Neural crest cell (in vitro differentiated cells): Measurements from ENCODE around the gene PRKAG2. TPM values are rescaled to one million over a fixed set of nuclear protein-coding genes. Genes with fewer than 3 reads are reported as not detected.

Source experiments
- DNase-seq: peaks from one replicate; pipeline ENCODE4 v3.0.0; 2021; ENCODE audit warnings: low read depth, mixed read lengths, low spot score
- H3K27ac Mint-ChIP-seq: one replicate; pipeline ENCODE4 v1.8.0; 2021; ENCODE audit warnings: mild to moderate bottlenecking, mixed read lengths; ENCODE audit not compliant: unreplicated experiment
- H3K27me3 Mint-ChIP-seq: 2 replicates; pipeline ENCODE4 v1.8.0; 2021; ENCODE audit warnings: low read depth, mild to moderate bottlenecking, mixed read lengths
- H3K36me3 Mint-ChIP-seq: 2 replicates; pipeline ENCODE4 v1.8.0; 2021; ENCODE audit warnings: low read depth, mild to moderate bottlenecking, mixed read lengths
- H3K4me1 Mint-ChIP-seq: 2 replicates; pipeline ENCODE4 v1.8.0; 2021; ENCODE audit warnings: mixed read lengths
- H3K4me3 Mint-ChIP-seq: one replicate; pipeline ENCODE4 v1.8.0; 2021; ENCODE audit warnings: mild to moderate bottlenecking, mixed read lengths
- H3K9me3 Mint-ChIP-seq: 2 replicates; pipeline ENCODE4 v1.8.0; 2021; ENCODE audit warnings: mixed read lengths
- CTCF ChIP-seq: fragments of 200-600 bp; sonication (generic); conservative IDR thresholded peaks from 2 replicates; pipeline ENCODE4 v1.5.0; 2021; ENCODE audit warnings: antibody characterized with exemption, mild to moderate bottlenecking
- total RNA-seq: library from RNA; stranded (reverse); gene quantifications from 2 replicates; pipeline ENCODE4 v1.2.1, GENCODE V29; 2021

The PRKAG2 gene
- total RNA-seq, 1 donor from 2014 or later: 12.5 TPM

GRCh38 chr7:151776876-151777494 lies 99.9 kb downstream of the PRKAG2 start:
- Mint-ChIP-seq H3K27me3 (peaks cover 13% of the 10 kb centered on the region), H3K4me3 (no peak overlapping the region), H3K36me3 (no peaks in the 10 kb centered on the region), H3K27ac (no peak overlapping the region), H3K4me1 (no peaks in the 10 kb centered on the region), H3K9me3 (peaks cover 2% of the 10 kb centered on the region)
- DNase-seq: no peak
- no peak for TF ChIP-seq CTCF

- Mint-ChIP-seq H3K27me3 (peaks cover 15% of the 10 kb centered on the region), H3K9me3 (peaks cover 2% of the 10 kb centered on the region), H3K4me3 (no peak overlapping the region), H3K4me1 (no peaks in the 10 kb centered on the region), H3K36me3 (no peaks in the 10 kb centered on the region), H3K27ac (no peak overlapping the region)
- DNase-seq: no peak
- no peak for TF ChIP-seq CTCF
Observed at GRCh38 chr7:151776446-151776845, 100.5 kb downstream of the PRKAG2 start.

- Mint-ChIP-seq H3K27ac (no peak overlapping the region), H3K4me1 (no peaks in the 10 kb centered on the region), H3K9me3 (peaks cover 2% of the 10 kb centered on the region), H3K4me3 (no peak overlapping the region), H3K36me3 (no peaks in the 10 kb centered on the region), H3K27me3 (peaks cover 13% of the 10 kb centered on the region)
- no peak for DNase-seq
- no peak for TF ChIP-seq CTCF
Observed at GRCh38 chr7:151775547-151776443, 101.1 kb downstream of the PRKAG2 start.

- Mint-ChIP-seq H3K4me3 (no peak overlapping the region), H3K27ac (no peak overlapping the region), H3K4me1 (no peaks in the 10 kb centered on the region), H3K27me3 (peaks cover 10% of the 10 kb centered on the region), H3K9me3 (peaks cover 2% of the 10 kb centered on the region), H3K36me3 (no peaks in the 10 kb centered on the region)
- no peak for TF ChIP-seq CTCF
- DNase-seq: no peak
Observed at GRCh38 chr7:151774951-151775350, 102.0 kb downstream of the PRKAG2 start.

GRCh38 chr7:151773797-151774196 lies 103.1 kb downstream of the PRKAG2 start:
- H3K36me3 Mint-ChIP-seq: no peaks in the 10 kb centered on the region
- no peaks in the 10 kb centered on the region for H3K4me1 Mint-ChIP-seq
- H3K9me3 Mint-ChIP-seq: peaks cover 2% of the 10 kb centered on the region
- no peak overlapping the region for H3K27ac Mint-ChIP-seq
- H3K4me3 Mint-ChIP-seq: no peak overlapping the region
- peaks cover 10% of the 10 kb centered on the region for H3K27me3 Mint-ChIP-seq
- DNase-seq: no peak
- no peak for TF ChIP-seq CTCF
